ENCODE results near the gene THSD4.

- no peak for TF ChIP-seq CTCF (IDR thresholded peaks at IDR 0.05; ENCODE audit: insufficient read depth, low read length)
- TF ChIP-seq, protein P1, sequence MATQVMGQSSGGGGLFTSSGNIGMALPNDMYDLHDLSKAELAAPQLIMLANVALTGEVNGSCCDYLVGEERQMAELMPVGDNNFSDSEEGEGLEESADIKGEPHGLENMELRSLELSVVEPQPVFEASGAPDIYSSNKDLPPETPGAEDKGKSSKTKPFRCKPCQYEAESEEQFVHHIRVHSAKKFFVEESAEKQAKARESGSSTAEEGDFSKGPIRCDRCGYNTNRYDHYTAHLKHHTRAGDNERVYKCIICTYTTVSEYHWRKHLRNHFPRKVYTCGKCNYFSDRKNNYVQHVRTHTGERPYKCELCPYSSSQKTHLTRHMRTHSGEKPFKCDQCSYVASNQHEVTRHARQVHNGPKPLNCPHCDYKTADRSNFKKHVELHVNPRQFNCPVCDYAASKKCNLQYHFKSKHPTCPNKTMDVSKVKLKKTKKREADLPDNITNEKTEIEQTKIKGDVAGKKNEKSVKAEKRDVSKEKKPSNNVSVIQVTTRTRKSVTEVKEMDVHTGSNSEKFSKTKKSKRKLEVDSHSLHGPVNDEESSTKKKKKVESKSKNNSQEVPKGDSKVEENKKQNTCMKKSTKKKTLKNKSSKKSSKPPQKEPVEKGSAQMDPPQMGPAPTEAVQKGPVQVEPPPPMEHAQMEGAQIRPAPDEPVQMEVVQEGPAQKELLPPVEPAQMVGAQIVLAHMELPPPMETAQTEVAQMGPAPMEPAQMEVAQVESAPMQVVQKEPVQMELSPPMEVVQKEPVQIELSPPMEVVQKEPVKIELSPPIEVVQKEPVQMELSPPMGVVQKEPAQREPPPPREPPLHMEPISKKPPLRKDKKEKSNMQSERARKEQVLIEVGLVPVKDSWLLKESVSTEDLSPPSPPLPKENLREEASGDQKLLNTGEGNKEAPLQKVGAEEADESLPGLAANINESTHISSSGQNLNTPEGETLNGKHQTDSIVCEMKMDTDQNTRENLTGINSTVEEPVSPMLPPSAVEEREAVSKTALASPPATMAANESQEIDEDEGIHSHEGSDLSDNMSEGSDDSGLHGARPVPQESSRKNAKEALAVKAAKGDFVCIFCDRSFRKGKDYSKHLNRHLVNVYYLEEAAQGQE (IDR thresholded peaks at IDR 0.05; ENCODE audit: insufficient replicate concordance, low read depth) = no peak
Measured at GRCh38 chr15:71790081-71790480, 674.8 kb downstream of the THSD4 start.

Data from HL-60 (cell line).